GM12891 (cell line): Measurements from ENCODE around the gene ARHGAP15.

ENCODE experiments used
- POLR2A ChIP-seq: IDR thresholded peaks from 2 replicates; pipeline ENCODE4 v1.6.1; 2011; ENCODE audit warnings: low read depth, low read length, control low read depth
- POLR2AphosphoS5 ChIP-seq: IDR thresholded peaks from 2 replicates; pipeline ENCODE4 v1.6.1; 2011; ENCODE audit warnings: low read depth, low read length, control low read depth
- SPI1 ChIP-seq: IDR thresholded peaks from 2 replicates; pipeline ENCODE4 v1.6.1; 2011; ENCODE audit warnings: low read depth, low read length, control low read depth
- TAF1 ChIP-seq: IDR thresholded peaks from 2 replicates; pipeline ENCODE4 v1.6.1; 2011; ENCODE audit warnings: low read depth, low read length, control low read depth

GRCh38 chr2:143491131-143491530, 361.9 kb downstream of the ARHGAP15 start:
- no peak for TF ChIP-seq POLR2AphosphoS5
- TF ChIP-seq POLR2A, result no peak
- TF ChIP-seq SPI1, result no peak
- TF ChIP-seq TAF1, result no peak
